ENCODE results near the gene PITPNB.

DNA sequence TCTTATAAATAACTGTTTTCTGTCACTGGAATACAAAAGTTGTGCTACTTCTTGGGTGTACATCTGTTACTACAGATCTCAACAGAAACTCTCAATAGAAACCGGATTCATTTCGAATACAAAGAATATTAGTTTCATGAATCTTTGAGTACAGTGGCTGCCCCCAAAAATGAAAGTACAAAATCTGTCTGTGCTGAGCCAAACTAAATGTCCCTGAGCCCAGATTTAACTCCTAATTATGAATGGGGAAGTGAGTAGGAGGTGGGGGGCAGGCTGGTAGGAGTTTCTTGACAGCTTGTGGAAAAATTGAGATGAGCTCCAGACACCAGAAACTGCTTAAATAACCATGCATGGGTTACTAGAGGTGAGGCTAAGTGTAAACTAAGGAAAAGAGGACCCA lies 41.6 kb downstream of the PITPNB start:
- TF ChIP-seq, protein P1, sequence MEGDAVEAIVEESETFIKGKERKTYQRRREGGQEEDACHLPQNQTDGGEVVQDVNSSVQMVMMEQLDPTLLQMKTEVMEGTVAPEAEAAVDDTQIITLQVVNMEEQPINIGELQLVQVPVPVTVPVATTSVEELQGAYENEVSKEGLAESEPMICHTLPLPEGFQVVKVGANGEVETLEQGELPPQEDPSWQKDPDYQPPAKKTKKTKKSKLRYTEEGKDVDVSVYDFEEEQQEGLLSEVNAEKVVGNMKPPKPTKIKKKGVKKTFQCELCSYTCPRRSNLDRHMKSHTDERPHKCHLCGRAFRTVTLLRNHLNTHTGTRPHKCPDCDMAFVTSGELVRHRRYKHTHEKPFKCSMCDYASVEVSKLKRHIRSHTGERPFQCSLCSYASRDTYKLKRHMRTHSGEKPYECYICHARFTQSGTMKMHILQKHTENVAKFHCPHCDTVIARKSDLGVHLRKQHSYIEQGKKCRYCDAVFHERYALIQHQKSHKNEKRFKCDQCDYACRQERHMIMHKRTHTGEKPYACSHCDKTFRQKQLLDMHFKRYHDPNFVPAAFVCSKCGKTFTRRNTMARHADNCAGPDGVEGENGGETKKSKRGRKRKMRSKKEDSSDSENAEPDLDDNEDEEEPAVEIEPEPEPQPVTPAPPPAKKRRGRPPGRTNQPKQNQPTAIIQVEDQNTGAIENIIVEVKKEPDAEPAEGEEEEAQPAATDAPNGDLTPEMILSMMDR (IDR thresholded peaks at IDR 0.05): no peak
- no peak for TF ChIP-seq POLR2A (IDR thresholded peaks at IDR 0.05)
